Measurements from ENCODE around the gene TMEM45B.
"Not testable (repeated sequence)": the region's sequence is repeated elsewhere in the genome, so short reads cannot be mapped to it uniquely, and the experiment has no call there.

The TMEM45B gene

DNA sequence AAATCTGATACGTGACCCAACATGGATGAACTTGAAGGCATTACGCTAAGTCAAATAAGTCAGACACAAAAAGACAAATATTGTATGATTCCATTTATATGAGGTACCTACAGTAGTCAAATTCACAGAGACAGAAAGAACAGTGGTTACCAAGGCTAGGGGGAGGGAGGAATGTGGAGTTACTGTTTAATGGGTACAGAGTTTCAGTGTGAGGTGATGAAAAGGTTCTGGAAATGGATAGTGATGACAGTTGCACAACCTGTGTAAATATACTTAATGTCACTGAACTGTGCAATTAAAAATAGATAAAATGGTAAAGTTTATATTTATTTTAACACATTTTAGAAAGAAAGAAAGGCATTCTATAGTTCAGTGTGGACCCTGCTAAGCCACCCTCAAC is 24.1 kb upstream of the TMEM45B start:
- H3K4me3 ChIP-seq (replicated peaks in 1 of 2; ENCODE audit: low read depth in 2 of 2, low read length in 2 of 2) = no peak overlapping the region
- no peak for DNase-seq (ENCODE audit: low read depth in 2 of 2)
- TF ChIP-seq, protein P1, sequence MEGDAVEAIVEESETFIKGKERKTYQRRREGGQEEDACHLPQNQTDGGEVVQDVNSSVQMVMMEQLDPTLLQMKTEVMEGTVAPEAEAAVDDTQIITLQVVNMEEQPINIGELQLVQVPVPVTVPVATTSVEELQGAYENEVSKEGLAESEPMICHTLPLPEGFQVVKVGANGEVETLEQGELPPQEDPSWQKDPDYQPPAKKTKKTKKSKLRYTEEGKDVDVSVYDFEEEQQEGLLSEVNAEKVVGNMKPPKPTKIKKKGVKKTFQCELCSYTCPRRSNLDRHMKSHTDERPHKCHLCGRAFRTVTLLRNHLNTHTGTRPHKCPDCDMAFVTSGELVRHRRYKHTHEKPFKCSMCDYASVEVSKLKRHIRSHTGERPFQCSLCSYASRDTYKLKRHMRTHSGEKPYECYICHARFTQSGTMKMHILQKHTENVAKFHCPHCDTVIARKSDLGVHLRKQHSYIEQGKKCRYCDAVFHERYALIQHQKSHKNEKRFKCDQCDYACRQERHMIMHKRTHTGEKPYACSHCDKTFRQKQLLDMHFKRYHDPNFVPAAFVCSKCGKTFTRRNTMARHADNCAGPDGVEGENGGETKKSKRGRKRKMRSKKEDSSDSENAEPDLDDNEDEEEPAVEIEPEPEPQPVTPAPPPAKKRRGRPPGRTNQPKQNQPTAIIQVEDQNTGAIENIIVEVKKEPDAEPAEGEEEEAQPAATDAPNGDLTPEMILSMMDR (IDR thresholded peaks at IDR 0.05; ENCODE audit: low read depth, low read length) = no peak

DNA sequence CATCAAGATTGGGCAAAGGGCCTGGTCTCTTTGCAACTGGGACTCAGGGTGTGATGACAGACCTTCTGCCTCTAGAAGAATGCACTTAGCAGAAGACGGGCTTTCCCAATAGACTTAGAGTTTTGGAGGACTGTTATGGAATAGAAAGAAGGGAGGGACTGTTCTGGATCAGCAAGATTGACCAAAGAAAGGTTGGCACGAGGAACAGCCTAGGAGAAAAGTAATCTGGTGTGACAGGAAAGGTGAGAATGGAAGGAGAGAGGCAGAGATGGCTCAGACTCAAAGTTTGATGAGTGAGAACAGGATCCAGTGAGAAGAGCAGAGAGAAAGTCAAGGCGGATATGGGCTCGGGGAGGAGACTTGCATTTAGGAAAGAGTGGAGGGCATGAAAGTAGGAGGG is 23.0 kb upstream of the TMEM45B start:
- DNase-seq (ENCODE audit: low read depth in 2 of 2) = no peak
- TF ChIP-seq, protein P1 (IDR thresholded peaks at IDR 0.05; ENCODE audit: low read depth, low read length) = no peak
- H3K4me3 ChIP-seq (replicated peaks in 1 of 2; ENCODE audit: low read depth in 2 of 2, low read length in 2 of 2) = no peak overlapping the region

DNA sequence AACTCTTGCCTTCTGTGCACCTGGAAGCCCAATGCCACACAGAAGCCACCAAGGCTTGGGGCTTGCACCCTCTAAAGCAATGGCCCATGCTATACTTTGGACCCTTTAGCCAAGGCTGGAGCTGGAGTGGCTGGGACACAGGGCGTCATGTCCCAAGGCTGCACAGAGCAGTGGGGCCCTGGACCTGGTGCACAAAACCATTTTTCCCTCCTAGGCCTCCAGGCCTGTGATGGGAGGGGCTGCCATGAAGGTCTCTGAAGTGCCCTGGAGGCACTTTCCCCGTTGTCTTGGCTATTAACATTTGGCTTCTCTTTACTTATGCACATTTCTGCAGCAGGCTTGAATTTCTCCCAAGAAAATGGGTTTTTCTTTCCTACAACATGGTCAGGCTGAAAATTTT is 20.6 kb upstream of the TMEM45B start:
- DNase-seq (ENCODE audit: low read depth in 2 of 2) = no peak
- TF ChIP-seq, protein P1 (IDR thresholded peaks at IDR 0.05; ENCODE audit: low read depth, low read length) = no peak
- no peak overlapping the region for H3K4me3 ChIP-seq (replicated peaks in 1 of 2; ENCODE audit: low read depth in 2 of 2, low read length in 2 of 2)

DNA sequence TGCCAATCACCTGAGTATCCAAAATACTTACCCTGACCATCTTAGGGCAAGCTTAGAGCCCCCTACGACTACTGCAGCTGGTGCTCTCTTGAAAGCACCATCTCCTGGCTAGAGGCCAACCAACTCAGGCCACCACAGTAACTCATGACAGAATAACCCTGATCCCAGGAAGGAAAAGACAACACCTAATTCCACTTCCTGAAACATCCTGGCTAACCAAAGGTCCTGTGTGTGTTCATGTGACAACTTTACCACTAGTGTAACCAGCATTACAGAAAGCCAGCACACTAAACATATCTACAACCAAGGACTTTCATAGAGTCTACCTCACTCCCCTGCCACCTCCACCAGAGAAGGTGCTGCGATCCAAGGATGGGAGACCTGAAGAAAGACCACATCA is 17.4 kb upstream of the TMEM45B start:
- TF ChIP-seq, protein P1 (IDR thresholded peaks at IDR 0.05; ENCODE audit: low read depth, low read length) = no peak
- H3K4me3 ChIP-seq (replicated peaks in 1 of 2; ENCODE audit: low read depth in 2 of 2, low read length in 2 of 2) = no peak overlapping the region
- DNase-seq (ENCODE audit: low read depth in 2 of 2) = no peak

DNA sequence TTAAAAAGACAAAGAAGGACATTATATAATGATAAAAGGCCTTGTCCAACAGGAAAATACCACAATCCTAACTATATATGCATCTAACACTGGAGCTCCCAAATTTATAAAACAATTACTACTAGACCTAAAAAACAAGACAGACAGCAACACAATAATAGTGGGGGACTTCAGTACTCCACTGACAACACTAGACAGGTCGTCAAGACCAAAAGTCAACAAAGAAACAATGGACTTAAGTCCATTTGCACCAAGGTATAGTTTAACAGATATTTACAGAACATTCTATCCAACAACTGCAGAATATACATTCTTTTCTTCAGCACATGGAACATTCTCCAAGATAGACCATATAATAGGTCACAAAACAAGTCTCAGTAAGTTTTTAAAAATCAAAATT is 15.5 kb upstream of the TMEM45B start:
- not testable (repeated sequence) for DNase-seq (ENCODE audit: low read depth in 2 of 2); H3K4me3 ChIP-seq (replicated peaks in 1 of 2; ENCODE audit: low read depth in 2 of 2, low read length in 2 of 2)

DNA sequence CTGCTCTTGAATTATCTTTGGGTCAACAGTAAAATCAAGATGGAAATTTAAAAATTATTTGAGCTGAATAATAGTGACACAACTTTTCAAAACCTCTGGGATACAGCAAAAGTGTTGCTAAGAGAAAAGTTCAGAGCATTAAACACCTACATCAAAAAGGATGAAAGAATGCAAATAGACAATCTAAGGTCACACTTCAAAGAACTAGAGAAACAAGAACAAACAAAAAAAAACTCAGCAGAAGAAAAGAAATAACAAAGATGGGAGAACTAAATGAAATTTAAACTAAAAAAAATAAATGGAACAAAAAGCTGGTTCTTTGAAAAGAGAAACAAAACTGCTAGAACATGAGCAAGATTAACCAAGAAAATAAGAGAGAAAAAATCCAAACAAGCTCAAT is 15.0 kb upstream of the TMEM45B start:
- TF ChIP-seq, protein P1 (IDR thresholded peaks at IDR 0.05; ENCODE audit: low read depth, low read length) = no peak
- no peak overlapping the region for H3K4me3 ChIP-seq (replicated peaks in 1 of 2; ENCODE audit: low read depth in 2 of 2, low read length in 2 of 2)
- no peak for DNase-seq (ENCODE audit: low read depth in 2 of 2)

DNA sequence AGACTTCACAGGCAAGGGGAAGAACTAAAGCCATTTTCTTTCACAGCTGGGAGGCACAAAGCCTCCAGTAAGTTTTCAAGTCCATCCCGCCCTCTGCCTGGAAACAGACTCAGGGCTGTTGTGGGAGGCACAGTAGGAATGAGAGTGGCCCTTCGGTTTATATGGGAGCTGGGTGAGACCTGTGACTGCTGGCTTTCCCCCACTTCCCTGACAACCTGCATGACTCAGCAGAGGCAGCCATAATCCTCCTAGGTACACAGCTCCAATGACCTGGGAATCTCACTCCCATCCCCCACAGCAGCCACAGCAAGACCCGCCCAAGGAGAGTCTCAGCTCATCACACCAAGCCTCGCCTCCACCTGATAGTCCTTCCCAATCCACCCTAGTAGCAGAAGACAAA is 12.1 kb upstream of the TMEM45B start:
- H3K4me3 ChIP-seq (replicated peaks in 1 of 2; ENCODE audit: low read depth in 2 of 2, low read length in 2 of 2) = no peak overlapping the region
- TF ChIP-seq, protein P1 (IDR thresholded peaks at IDR 0.05; ENCODE audit: low read depth, low read length) = no peak
- no peak for DNase-seq (ENCODE audit: low read depth in 2 of 2)

Data from cardiac fibroblast (primary cell).